HFF-Myc (cell line): ENCODE data around the gene CTRB1.

Experiments used
- DNase-seq: peaks from one replicate; pipeline ENCODE4 v3.0.0-alpha.2; 2011; ENCODE audit warnings: low read depth; ENCODE audit errors: extremely low read depth
- H3K4me3 ChIP-seq: replicated peaks from 2 replicates; pipeline ENCODE4 v1.5.1; 2011; ENCODE audit warnings: low read depth, mild to moderate bottlenecking, control low read depth, low read length
- TF ChIP-seq, protein P1 (sequence below): IDR thresholded peaks from 2 replicates; pipeline ENCODE4 v1.5.1; 2012; ENCODE audit warnings: mild to moderate bottlenecking, low read depth, low read length, control low read depth; ENCODE audit errors: missing control alignments

The CTRB1 gene

DNA sequence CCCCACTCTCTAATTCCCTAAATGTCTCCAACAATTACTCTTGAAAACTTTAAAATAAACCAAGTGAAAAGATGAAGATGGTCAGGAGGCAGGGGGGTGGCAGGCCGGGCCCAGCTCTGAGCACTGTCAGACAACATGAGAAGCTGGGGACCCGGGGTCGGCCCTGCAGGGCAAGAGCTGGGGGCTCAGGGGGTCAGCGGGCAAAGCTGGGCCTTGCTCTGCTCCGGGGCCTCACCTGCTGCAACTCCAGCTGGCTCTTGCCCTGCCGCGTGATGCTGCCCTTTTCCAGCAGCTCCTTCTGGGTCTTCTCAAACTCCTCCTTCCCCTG lies 14.8 kb downstream of the CTRB1 start:
- TF ChIP-seq, protein P1, sequence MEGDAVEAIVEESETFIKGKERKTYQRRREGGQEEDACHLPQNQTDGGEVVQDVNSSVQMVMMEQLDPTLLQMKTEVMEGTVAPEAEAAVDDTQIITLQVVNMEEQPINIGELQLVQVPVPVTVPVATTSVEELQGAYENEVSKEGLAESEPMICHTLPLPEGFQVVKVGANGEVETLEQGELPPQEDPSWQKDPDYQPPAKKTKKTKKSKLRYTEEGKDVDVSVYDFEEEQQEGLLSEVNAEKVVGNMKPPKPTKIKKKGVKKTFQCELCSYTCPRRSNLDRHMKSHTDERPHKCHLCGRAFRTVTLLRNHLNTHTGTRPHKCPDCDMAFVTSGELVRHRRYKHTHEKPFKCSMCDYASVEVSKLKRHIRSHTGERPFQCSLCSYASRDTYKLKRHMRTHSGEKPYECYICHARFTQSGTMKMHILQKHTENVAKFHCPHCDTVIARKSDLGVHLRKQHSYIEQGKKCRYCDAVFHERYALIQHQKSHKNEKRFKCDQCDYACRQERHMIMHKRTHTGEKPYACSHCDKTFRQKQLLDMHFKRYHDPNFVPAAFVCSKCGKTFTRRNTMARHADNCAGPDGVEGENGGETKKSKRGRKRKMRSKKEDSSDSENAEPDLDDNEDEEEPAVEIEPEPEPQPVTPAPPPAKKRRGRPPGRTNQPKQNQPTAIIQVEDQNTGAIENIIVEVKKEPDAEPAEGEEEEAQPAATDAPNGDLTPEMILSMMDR: no peak
- no peak overlapping the region for H3K4me3 ChIP-seq
- DNase-seq: no peak

DNA sequence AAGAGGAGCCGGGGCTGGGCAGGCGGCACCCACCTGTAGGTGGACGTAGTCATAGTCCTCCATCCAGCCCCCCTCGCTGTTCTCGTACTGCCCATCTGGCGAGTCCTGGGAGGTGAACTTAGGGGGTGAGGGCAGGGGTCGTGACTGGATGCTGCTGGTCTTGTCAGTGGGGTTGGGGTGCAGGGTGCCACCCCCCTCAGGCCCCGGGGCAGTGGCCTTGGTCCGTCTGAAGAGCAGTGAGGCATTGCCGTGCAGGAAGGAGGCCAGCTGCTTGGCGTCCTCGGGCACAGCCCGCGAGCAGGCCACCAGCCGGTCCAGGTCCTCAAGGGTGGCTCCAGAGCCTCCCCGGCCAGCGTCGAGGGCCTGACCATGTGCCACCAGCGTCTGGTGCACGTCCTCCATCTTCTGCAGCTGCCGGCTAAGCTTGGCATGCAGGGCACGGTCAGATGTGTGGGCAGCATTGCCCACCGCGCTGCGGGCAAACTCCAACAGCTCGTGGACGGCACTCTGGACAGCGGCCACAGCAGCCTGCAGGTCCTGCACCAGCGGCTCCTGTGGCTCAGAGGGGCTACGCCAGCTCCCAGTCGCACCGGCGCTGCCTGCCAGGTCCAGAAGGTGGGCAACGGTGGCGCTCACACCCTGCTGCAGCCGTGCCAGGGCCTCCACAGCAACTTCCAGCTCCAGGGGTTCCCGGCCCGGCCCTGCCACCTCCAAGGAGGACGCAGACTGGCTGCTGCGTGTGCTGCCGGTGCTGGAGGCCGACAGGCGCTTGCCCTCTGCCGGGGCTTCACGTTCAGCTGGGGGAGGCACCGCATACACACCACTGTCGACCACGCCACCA lies 16.3 kb downstream of the CTRB1 start:
- no peak overlapping the region for H3K4me3 ChIP-seq
- no peak for DNase-seq
- TF ChIP-seq, protein P1: no peak

DNA sequence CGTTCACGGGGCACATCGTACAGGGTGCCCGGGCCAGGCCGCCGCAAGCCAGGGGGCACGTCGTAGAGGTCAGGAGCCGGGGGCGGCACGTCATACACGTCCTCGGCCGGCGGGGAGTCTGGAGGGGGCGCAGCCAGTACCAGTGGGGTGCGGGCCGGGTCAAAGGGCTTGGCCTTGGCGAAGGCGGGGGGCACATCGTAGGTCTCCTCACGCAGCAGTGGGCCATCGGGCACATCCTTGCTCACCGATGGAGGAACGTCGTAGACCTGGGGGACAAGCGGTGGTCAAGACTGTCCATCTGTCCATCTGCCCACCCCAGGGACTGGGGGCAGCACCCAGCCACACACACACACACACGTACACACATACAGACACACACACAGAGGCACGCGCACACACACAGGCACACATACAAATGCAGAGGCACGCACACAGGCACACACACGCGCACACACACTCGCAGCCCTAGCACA lies 17.0 kb downstream of the CTRB1 start:
- TF ChIP-seq, protein P1: no peak
- no peak for DNase-seq
- no peak overlapping the region for H3K4me3 ChIP-seq

DNA sequence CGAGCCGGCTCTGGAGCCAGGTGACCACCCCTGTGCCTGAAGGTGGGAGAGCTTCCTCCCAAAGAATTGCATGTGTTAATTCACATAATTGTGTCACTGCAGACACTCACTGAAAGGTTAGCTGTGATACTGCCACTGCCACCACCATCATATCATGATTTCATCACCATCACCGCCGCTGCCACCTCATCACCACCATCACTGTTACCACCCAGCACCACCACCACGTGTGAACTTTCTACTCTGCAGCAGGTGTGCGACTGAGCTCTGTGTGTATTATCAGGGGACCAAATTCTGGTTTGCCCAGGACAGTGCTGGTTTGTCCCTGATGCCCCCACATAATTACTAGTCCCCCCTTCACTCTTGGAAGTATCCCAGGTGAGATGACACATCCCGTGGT lies 17.4 kb downstream of the CTRB1 start:
- TF ChIP-seq, protein P1: no peak
- no peak for DNase-seq
- no peak overlapping the region for H3K4me3 ChIP-seq

DNA sequence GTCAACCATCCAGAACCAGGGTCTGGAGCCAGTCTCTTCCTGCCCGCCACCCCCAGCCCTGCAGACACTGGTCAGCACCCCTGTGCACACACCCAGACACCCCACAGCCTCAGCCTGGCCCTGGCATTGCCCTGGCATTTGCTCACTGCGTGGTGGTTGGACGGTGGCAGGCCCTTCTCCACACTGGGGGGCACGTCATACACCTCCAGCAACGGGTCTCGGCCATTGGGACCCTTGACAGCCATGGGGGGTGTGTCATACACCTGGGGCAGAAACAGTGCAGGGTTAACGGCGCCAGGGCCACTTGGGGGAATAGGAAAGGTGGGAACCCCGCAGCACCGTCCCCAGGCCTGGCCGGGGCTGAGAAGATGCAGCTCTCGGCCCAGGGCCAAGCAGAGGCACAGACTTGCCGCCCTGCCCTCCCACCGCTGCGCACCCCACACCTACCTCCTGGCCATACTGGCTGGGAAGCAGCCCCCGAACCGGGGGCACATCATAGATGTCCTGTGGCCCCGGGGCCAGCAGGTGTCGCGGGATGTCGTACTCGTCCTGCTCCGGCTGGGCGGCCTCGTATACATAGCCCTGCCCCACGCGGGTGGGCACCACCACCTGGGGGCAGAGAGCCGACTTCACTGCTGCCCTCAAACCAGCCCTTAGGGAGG lies 18.1 kb downstream of the CTRB1 start:
- H3K4me3 ChIP-seq: no peak overlapping the region
- TF ChIP-seq, protein P1: no peak
- DNase-seq: no peak

DNA sequence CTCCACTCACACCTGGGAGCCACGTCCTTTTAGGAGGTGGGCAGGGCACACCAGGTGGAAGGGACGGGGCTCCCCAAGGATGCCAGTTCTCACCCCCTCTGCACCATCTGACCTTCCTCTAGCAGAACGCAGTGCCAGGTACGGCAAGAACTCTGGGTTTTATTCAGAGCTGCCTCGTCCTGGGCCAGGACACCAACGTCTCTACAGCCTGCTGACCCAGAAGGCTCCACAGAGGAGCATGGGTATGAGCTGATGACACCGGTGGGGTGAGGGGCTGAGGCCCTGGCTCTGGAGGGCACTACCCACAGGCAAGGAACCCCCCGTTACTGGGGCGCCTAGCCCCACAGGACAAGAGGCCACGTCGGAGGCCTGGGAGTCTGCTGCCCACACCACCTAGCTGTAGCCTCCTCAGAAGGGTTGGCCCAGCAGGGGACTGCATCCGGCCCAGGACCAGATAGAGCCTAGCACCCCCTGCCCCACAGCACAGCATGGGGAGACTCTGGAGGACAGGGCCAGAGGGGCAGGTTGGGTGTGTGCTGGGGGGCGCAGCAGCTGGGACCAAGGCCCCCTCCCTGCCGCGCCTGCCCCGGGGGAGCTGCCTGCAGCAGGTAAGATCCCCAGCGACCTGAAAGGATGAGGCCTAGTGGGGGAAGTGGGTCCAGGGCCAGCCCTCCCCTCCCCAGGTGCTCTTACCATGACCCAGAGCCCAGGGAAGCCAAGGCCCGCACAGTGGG lies 18.8 kb downstream of the CTRB1 start:
- DNase-seq: no peak

More for the DNA sequence above, 18.8 kb downstream of the CTRB1 start:
- TF ChIP-seq, protein P1: no peak
- H3K4me3 ChIP-seq: no peak overlapping the region
